ENCODE results near the gene CFAP299. TPM values are rescaled to one million over a fixed set of nuclear protein-coding genes. Genes with fewer than 3 reads are reported as not detected.

The CFAP299 gene
- total and polyA plus RNA-seq, 2 donors (not counting 3 experiments of a cell fraction or from before 2014, with no cell fraction given) = not detected

DNA sequence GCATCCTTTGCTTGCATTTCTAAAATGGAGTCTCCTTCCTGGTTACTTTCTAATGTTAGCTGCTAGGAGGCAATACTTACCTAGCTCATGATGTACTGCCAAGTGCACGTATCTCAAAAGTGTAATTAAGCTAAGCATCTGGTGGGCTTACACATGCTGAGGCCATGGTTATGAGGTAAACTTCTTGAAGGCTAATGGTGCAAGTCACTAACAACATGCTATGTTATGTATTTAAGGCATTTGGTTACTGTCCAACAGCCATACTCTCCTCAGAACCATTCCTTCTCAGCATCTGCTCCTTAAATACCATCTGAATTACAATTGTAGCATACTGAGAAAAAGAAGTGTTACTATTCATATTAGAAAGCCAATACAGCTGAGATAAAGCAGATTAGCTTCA lies 376.4 kb downstream of the CFAP299 start:
- Histone ChIP-seq H3K79me2 (ENCODE audit: control insufficient read depth, insufficient read depth, low read length) (no peaks in the 10 kb centered on the region), H3K27me3 (ENCODE audit: control insufficient read depth in 2 of 2, insufficient read depth in 2 of 2, low read length in 2 of 2) (no peaks in the 10 kb centered on the region), H2AFZ (ENCODE audit: low read depth, low read length) (no peak overlapping the region), H3K9me1 (replicated peaks; ENCODE audit: control insufficient read depth, extremely low read depth, insufficient read depth, low read length) (no peaks in the 10 kb centered on the region), H3K4me1 (ENCODE audit: control insufficient read depth, extremely low read depth, insufficient read depth, low read length) (no peaks in the 10 kb centered on the region), H4K20me1 (replicated peaks; ENCODE audit: control insufficient read depth, extremely low read depth, insufficient read depth, low read length) (no peaks in the 10 kb centered on the region), H3K4me2 (ENCODE audit: insufficient read depth, low read length) (no peak overlapping the region), H3K4me3 (replicated peaks in 1 of 3; ENCODE audit: insufficient read depth in 1 of 3, low read depth in 1 of 3, low read length in 3 of 3) (no peak overlapping the region), H3K27ac (ENCODE audit: insufficient read depth, low read depth, low read length) (no peak overlapping the region), H3K36me3 (ENCODE audit: control insufficient read depth in 2 of 2, extremely low read depth in 1 of 2, insufficient read depth in 2 of 2, low read length in 2 of 2) (no peaks in the 10 kb centered on the region), H3K9ac (replicated peaks; ENCODE audit: extremely low read depth, insufficient read depth, low read length) (no peak overlapping the region), H3K9me3 (replicated peaks; ENCODE audit: control insufficient read depth, insufficient read depth, low read length) (peaks cover 4% of the 10 kb centered on the region)
- TF ChIP-seq POLR2A (IDR thresholded peaks at IDR 0.05; ENCODE audit: low read depth, low read length) (no peak), MYC (IDR thresholded peaks at IDR 0.05; ENCODE audit: low read depth, low read length) (no peak), FOS (IDR thresholded peaks at IDR 0.05; ENCODE audit: borderline replicate concordance, insufficient read depth, low read length) (no peak), EZH2 (IDR thresholded peaks at IDR 0.05; ENCODE audit: borderline replicate concordance, low read depth, low read length, severe bottlenecking) (no peak), GATA2 (IDR thresholded peaks at IDR 0.05; ENCODE audit: insufficient read depth, insufficient read length, low read depth, low read length) (no peak), JUN (IDR thresholded peaks at IDR 0.05; ENCODE audit: borderline replicate concordance, insufficient read depth, insufficient read length, low read depth) (no peak), POLR2AphosphoS5 (IDR thresholded peaks at IDR 0.05; ENCODE audit: insufficient read depth, low read depth, low read length) (no peak)
- TF ChIP-seq, protein P1, sequence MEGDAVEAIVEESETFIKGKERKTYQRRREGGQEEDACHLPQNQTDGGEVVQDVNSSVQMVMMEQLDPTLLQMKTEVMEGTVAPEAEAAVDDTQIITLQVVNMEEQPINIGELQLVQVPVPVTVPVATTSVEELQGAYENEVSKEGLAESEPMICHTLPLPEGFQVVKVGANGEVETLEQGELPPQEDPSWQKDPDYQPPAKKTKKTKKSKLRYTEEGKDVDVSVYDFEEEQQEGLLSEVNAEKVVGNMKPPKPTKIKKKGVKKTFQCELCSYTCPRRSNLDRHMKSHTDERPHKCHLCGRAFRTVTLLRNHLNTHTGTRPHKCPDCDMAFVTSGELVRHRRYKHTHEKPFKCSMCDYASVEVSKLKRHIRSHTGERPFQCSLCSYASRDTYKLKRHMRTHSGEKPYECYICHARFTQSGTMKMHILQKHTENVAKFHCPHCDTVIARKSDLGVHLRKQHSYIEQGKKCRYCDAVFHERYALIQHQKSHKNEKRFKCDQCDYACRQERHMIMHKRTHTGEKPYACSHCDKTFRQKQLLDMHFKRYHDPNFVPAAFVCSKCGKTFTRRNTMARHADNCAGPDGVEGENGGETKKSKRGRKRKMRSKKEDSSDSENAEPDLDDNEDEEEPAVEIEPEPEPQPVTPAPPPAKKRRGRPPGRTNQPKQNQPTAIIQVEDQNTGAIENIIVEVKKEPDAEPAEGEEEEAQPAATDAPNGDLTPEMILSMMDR (IDR thresholded peaks at IDR 0.05; ENCODE audit: extremely low read depth in 1 of 2, insufficient read depth in 1 of 2, low read depth in 1 of 2, low read length in 2 of 2) = no peak
- TF ChIP-seq, protein P2, sequence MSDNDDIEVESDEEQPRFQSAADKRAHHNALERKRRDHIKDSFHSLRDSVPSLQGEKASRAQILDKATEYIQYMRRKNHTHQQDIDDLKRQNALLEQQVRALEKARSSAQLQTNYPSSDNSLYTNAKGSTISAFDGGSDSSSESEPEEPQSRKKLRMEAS (IDR thresholded peaks at IDR 0.05; ENCODE audit: insufficient read depth, insufficient read length) = no peak
- intact Hi-C loops (cut with micrococcal nuclease) (no loop called here), dilution Hi-C loops (cut with MboI; ENCODE audit: extremely low pct_ligation_motif_present, low sequenced_read_pairs) (no loop called here)
- FAIRE-seq (no peak), DNase-seq (ENCODE audit: low read depth, low spot score) (no peak)
- CTCF ChIA-PET = no interaction called here
- BruUV-seq (replicated peaks) = no TSS peak
- POLR2A ChIA-PET = no interaction called here

All from endothelial cell of umbilical vein (primary cell).